T-cell (primary cell): ENCODE data around the gene TMED7. TPM values are rescaled to one million over a fixed set of nuclear protein-coding genes. Genes with fewer than 3 reads are reported as not detected.

Experiments used
- ATAC-seq, 4 experiments: fragments of 200-7000 bp in 3 of 4; fragments of 150-1000 bp in 1 of 4; cut with Tn5 transposase; replicated peaks in 1 of 4; 1 replicate in 3 of 4; 2 replicates in 1 of 4; pipeline ENCODE4 v1.10.0; 2021; ENCODE audit warnings: moderate library complexity in 3 of 4, mild to moderate bottlenecking in 2 of 4, moderate number of reproducible peaks in 1 of 4
- CTCF ChIA-PET, 2 donors: fragments of 300-600 bp; sonication (Branson Sonifier 250); formaldehyde crosslinking; loops; one replicate each; lab custom pipeline; 2022; ENCODE audit warnings: antibody characterized with exemption in 2 of 2; lab: Charles Lee
- POLR2A ChIA-PET, 2 donors: fragments of 300-600 bp; sonication (Branson Sonifier 250); formaldehyde crosslinking; loops; one replicate each; lab custom pipeline; 2022; ENCODE audit warnings: antibody characterized with exemption in 2 of 2; lab: Charles Lee
- DNase-seq, 35 experiments: peaks; one replicate each; pipeline versions ENCODE4 v3.0.0 to v3.0.0-alpha.2; 2013 to 2023
- H3K27ac ChIP-seq: one replicate; pipeline ENCODE4 v1.5.1; 2013; ENCODE audit warnings: low read length
- H3K27me3 ChIP-seq, 2 experiments: replicated peaks in 1 of 2; 1 replicate in 1 of 2; 2 replicates in 1 of 2; pipeline versions ENCODE4 v1.6.1 to v1.7.0; 2013; ENCODE audit warnings: low read length in 1 of 2, mixed read lengths in 1 of 2; ENCODE audit not compliant: control insufficient read depth in 2 of 2, insufficient read depth in 2 of 2; ENCODE audit errors: extremely low read depth in 1 of 2
- H3K36me3 ChIP-seq, 2 donors: 1 replicate in 1 of 2; 2 replicates in 1 of 2; pipeline versions ENCODE4 v1.6.1 to v1.7.0; 2013; ENCODE audit warnings: low read length in 1 of 2; ENCODE audit not compliant: control insufficient read depth in 2 of 2, insufficient read depth in 1 of 2; ENCODE audit errors: extremely low read depth in 1 of 2
- H3K4me1 ChIP-seq, 2 experiments: 1 replicate in 1 of 2; 2 replicates in 1 of 2; pipeline versions ENCODE4 v1.6.1 to v1.7.0; 2013; ENCODE audit warnings: low read length in 2 of 2, mixed read lengths in 1 of 2; ENCODE audit not compliant: insufficient read depth in 2 of 2, control insufficient read depth in 1 of 2; ENCODE audit errors: extremely low read depth in 1 of 2
- H3K4me3 ChIP-seq, 2 donors: 1 replicate in 1 of 2; 2 replicates in 1 of 2; pipeline versions ENCODE4 v1.5.1 to v1.7.0; 2013; ENCODE audit warnings: mild to moderate bottlenecking in 2 of 2, low read length in 1 of 2, moderate library complexity in 1 of 2; ENCODE audit not compliant: control insufficient read depth in 1 of 2; ENCODE audit errors: extremely low read depth in 1 of 2
- H3K9me3 ChIP-seq: 2 replicates; pipeline ENCODE4 v1.7.0; 2013
- H3K27ac Mint-ChIP-seq, 2 donors: one replicate each; pipeline ENCODE4 v1.8.0; 2020 to 2021; ENCODE audit warnings: mild to moderate bottlenecking in 2 of 2, mixed read lengths in 2 of 2
- H3K27me3 Mint-ChIP-seq, 2 donors: one replicate each; pipeline ENCODE4 v1.8.0; 2021 to 2022; ENCODE audit warnings: mixed read lengths in 2 of 2
- H3K36me3 Mint-ChIP-seq: one replicate; pipeline ENCODE4 v1.8.0; 2021; ENCODE audit warnings: mixed read lengths
- H3K4me1 Mint-ChIP-seq, 3 donors: one replicate each; pipeline ENCODE4 v1.8.0; 2020 to 2022; ENCODE audit warnings: mixed read lengths in 3 of 3, mild to moderate bottlenecking in 1 of 3
- H3K4me3 Mint-ChIP-seq, 3 donors: one replicate each; pipeline ENCODE4 v1.8.0; 2020 to 2022; ENCODE audit warnings: mild to moderate bottlenecking in 3 of 3, mixed read lengths in 3 of 3, moderate library complexity in 3 of 3
- H3K9me3 Mint-ChIP-seq, 3 donors: one replicate each; pipeline ENCODE4 v1.8.0; 2020 to 2022; ENCODE audit warnings: mixed read lengths in 3 of 3
- WGBS: methylation state at CpG from one replicate; pipeline ENCODE4 v1.1.5; 2013; ENCODE audit warnings: missing lambda C conversion rate; ENCODE audit not compliant: insufficient coverage; 5-methylcytosine and 5-hydroxymethylcytosine counted together
- total RNA-seq, 35 experiments: library from RNA in 6 of 35; stranded (reverse) in 6 of 35; fragments of 120-200 nt in 1 of 35; gene quantifications; one replicate each; pipeline versions ENCODE4 v1.2.1 to v1.2.4 and lab custom pipeline; 2013 to 2026

TMED7 gene
- total RNA-seq, 5 donors from 2014 or later (not counting 1 experiment from before 2014, with no cell fraction given) = 43.2 to 58.0 (median 57.7) TPM

DNA sequence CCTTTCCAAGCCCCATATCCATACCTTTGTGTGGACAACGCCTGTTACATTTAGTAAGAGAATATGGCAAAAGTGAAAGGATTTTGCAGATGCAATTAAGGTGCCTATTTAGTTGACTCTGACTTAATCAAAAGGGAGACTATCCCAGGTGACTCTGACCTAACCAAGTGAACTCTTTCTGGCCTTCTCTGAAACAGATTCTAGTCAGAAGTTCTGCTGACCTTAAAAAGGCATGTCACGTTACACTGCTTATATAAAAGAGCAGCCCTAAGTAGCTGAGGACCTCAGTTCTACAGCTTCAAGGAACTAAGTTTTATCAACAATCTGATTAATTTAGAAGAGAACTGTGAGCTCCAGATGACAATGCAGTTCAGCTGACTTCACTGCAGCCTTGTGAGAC lies 17.9 kb downstream of the TMED7 start:
- Histone ChIP-seq H3K36me3 (peaks cover 0 to 2% of the 10 kb centered on the region in 2 donors), H3K4me3 (no peak overlapping the region), H3K4me1 (peaks cover 0 to under 1% of the 10 kb centered on the region in 2 experiments), H3K9me3 (no peaks in the 10 kb centered on the region), H3K27ac (no peak overlapping the region), H3K27me3 (no peaks in the 10 kb centered on the region)
- CTCF ChIA-PET = interaction anchor here in 1 of 2 donors (0.7 to 1.2 kb wide), 3 partner anchors 9 to 64 kb away, joined by 3 to 5 read pairs (median 4); partner anchors contain the start of gene FEM1C
- no peaks in the 10 kb centered on the region for H3K9me3 Mint-ChIP-seq
- H3K4me3 Mint-ChIP-seq = no peak overlapping the region
- H3K27me3 Mint-ChIP-seq = no peaks in the 10 kb centered on the region
- H3K36me3 Mint-ChIP-seq = peaks cover 11% of the 10 kb centered on the region
- no peak for ATAC-seq
- POLR2A ChIA-PET = interaction anchor here in 1 of 2 donors (0.9 kb wide), 1 partner anchor 9 kb away, joined by 5 read pairs; no protein-coding TSS in a partner anchor
- 100% methylated on average over 1 of the region's 2 CpGs for WGBS
- peaks cover 27 to 33% (median 29%) of the 10 kb centered on the region in 3 donors for H3K4me1 Mint-ChIP-seq
- DNase-seq = no peak
- peak overlapping the region in 1 of 2 donors; percentile 5 for H3K27ac Mint-ChIP-seq

GRCh38 chr5:115605436-115605835 lies 20.4 kb downstream of the TMED7 start:
- H3K36me3 ChIP-seq = no peaks in the 10 kb centered on the region
- Mint-ChIP-seq H3K4me1 (peaks cover 34 to 40% (median 37%) of the 10 kb centered on the region in 3 donors), H3K27ac (no peak overlapping the region), H3K36me3 (peaks cover 11% of the 10 kb centered on the region), H3K9me3 (no peaks in the 10 kb centered on the region), H3K27me3 (no peaks in the 10 kb centered on the region), H3K4me3 (no peak overlapping the region)
- CTCF ChIA-PET = interaction anchor here (0.6 to 0.8 kb wide), 3 partner anchors 30 to 71 kb away, joined by 3 read pairs; no protein-coding TSS in a partner anchor
- H3K4me1 ChIP-seq = peaks cover 9 to 11% of the 10 kb centered on the region in 2 experiments
- H3K9me3 ChIP-seq = no peaks in the 10 kb centered on the region
- DNase-seq (no peak), ATAC-seq (no peak)
- WGBS = 100% methylated on average over 1 of the region's 3 CpGs
- H3K4me3 ChIP-seq = no peak overlapping the region
- POLR2A ChIA-PET = no interaction called here
- H3K27ac ChIP-seq = no peak overlapping the region
- no peaks in the 10 kb centered on the region for H3K27me3 ChIP-seq

DNA sequence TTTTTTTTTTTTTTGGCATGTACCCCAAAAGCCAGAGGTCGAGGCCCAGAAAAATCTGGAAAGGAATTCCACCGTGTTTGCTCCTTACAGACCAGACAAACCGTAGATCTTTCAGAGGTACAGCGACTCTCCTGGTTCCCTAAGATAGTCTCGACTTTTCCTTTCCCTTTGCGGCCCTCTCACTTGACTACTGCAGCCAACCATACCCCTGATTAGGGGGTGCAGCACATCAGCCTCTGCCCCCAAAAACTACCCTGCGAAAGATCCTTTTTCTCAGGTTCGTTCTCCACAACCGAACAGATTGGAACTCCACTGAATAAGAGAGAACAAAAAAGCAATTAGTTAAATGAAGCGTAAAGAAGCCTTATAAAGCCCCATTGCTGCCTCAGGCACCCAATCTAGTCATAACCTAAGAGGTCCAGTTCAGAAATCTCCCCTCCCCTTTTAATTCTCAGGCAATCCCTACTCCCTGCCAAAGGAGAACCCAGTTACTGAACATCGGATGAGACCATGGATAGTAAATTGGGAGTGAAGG lies 23.2 kb downstream of the TMED7 start:
- WGBS = 57% methylated on average over 4 of the region's 11 CpGs
- CTCF ChIA-PET = interaction anchor here in 1 of 2 donors (0.7 to 1.6 kb wide), 3 partner anchors 16 to 224 kb away, joined by 6 to 7 read pairs (median 7); no protein-coding TSS in a partner anchor
- peak overlapping the region; percentile 52 for H3K27ac ChIP-seq
- H3K27ac Mint-ChIP-seq = peak overlapping the region; percentile 75 to 78
- H3K36me3 ChIP-seq = no peaks in the 10 kb centered on the region
- no peaks in the 10 kb centered on the region for H3K9me3 Mint-ChIP-seq
- no peaks in the 10 kb centered on the region for H3K27me3 Mint-ChIP-seq
- ATAC-seq (peak in 1 of 4 experiments; percentile 11), DNase-seq (no peak)
- H3K4me3 ChIP-seq = peak overlapping the region; percentile 52 to 54
- POLR2A ChIA-PET = interaction anchor here in 1 of 2 donors (1.5 kb wide), 1 partner anchor 22 kb away, joined by 5 read pairs; no protein-coding TSS in a partner anchor
- peaks cover 21 to 38% (median 32%) of the 10 kb centered on the region in 3 donors for H3K4me1 Mint-ChIP-seq
- no peaks in the 10 kb centered on the region for H3K9me3 ChIP-seq
- H3K36me3 Mint-ChIP-seq = peaks cover 7% of the 10 kb centered on the region
- no peaks in the 10 kb centered on the region for H3K27me3 ChIP-seq
- peaks cover 9 to 11% of the 10 kb centered on the region in 2 experiments for H3K4me1 ChIP-seq
- H3K4me3 Mint-ChIP-seq = peak overlapping the region; percentile 63 to 78 (median 76)

- ATAC-seq (peak; percentile 75 to 85 (median 82)), DNase-seq (peak in 34 of 35 experiments; percentile 20 to 71 (median 46))
- peak within 1 kb of the TSS; percentile 52 to 58 for H3K4me3 ChIP-seq
- Mint-ChIP-seq H3K36me3 (peaks cover 7% of the 10 kb centered on the region), H3K27me3 (no peaks in the 10 kb centered on the region), H3K4me3 (peak within 1 kb of the TSS; percentile 74 to 78 (median 76)), H3K27ac (peak within 1 kb of the TSS; percentile 75 to 78), H3K9me3 (no peaks in the 10 kb centered on the region), H3K4me1 (peaks cover 21 to 35% (median 32%) of the 10 kb centered on the region in 3 donors)
- WGBS = 1% methylated on average over 70 of the region's 71 CpGs
- no peaks in the 10 kb centered on the region for H3K27me3 ChIP-seq
- H3K9me3 ChIP-seq = no peaks in the 10 kb centered on the region
- H3K36me3 ChIP-seq = no peaks in the 10 kb centered on the region
- ChIA-PET CTCF (interaction anchor here (0.5 to 1.6 kb wide), 7 partner anchors 16 to 1135 kb away, joined by 3 to 7 read pairs (median 4); partner anchors contain the start of genes CCDC112 (in 1 of the 2) and TMED7 (in 1 of the 2)), POLR2A (interaction anchor here in 1 of 2 donors (0.5 to 1.5 kb wide), 3 partner anchors 23 to 306 kb away, joined by 3 to 5 read pairs (median 4); no protein-coding TSS in a partner anchor)
- H3K4me1 ChIP-seq = peaks cover 9 to 11% of the 10 kb centered on the region in 2 experiments
- H3K27ac ChIP-seq = peak within 1 kb of the TSS; percentile 66
These were observed 23.9 kb downstream of the TMED7 start, which contains the start of gene TICAM2 for GRCh38 chr5:115601701-115602590. Gene TICAM2, minus strand, starts transcription at chr5:115602479. Its CDS starts 21,223 bp downstream, at chr5:115581256.

DNA sequence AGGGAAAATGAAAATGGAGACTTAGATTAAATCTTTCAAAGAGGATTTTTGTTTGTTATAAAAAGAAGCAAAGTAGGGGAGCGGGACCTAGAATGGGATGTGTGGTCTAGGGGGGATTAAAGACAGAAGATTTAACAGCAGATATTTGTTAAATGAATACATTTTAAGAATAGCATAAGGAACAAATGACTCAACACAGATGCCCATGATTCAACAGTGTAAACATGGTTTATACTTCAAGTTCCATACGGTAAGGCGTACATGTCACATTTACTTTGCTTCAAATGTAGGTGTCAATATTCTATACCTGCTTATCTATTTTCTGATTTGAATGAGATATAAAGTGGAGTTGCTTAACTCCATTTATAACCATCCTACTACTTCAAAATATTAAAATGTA lies 25.1 kb downstream of the TMED7 start:
- H3K4me3 ChIP-seq = no peak overlapping the region
- POLR2A ChIA-PET = interaction anchor here in 1 of 2 donors (1.5 kb wide), 1 partner anchor 24 kb away, joined by 5 read pairs; no protein-coding TSS in a partner anchor

More for the DNA sequence above, 25.1 kb downstream of the TMED7 start:
- no CpG with 5 or more reads among the region's 3 CpGs for WGBS
- no peaks in the 10 kb centered on the region for H3K9me3 Mint-ChIP-seq
- no peaks in the 10 kb centered on the region for H3K27me3 ChIP-seq
- peaks cover 5% of the 10 kb centered on the region for H3K36me3 Mint-ChIP-seq
- peaks cover 18 to 29% (median 26%) of the 10 kb centered on the region in 3 donors for H3K4me1 Mint-ChIP-seq
- no peak overlapping the region for H3K27ac ChIP-seq
- no peaks in the 10 kb centered on the region for H3K27me3 Mint-ChIP-seq
- H3K27ac Mint-ChIP-seq = no peak overlapping the region
- H3K4me1 ChIP-seq = peaks cover 9 to 11% of the 10 kb centered on the region in 2 experiments
- H3K4me3 Mint-ChIP-seq = peak overlapping the region; percentile 2 to 43 (median 13)
- ATAC-seq = no peak
- no peaks in the 10 kb centered on the region for H3K9me3 ChIP-seq
- no peaks in the 10 kb centered on the region for H3K36me3 ChIP-seq
- CTCF ChIA-PET = interaction anchor here in 1 of 2 donors (1.2 kb wide), 1 partner anchor 25 kb away, joined by 3 read pairs; the partner anchor contains the start of gene TMED7
- DNase-seq = no peak
